Kidney epithelial cell (primary cell): ENCODE data around the gene BBX. TPM values are rescaled to one million over a fixed set of nuclear protein-coding genes. Genes with fewer than 3 reads are reported as not detected.

Source experiments
- DNase-seq: peaks from one replicate; pipeline ENCODE4 v3.0.0-alpha.2; 2010; ENCODE audit warnings: low read depth
- H3K27me3 ChIP-seq: 2 replicates; pipeline ENCODE4 v1.6.0; 2011; ENCODE audit warnings: low read length; ENCODE audit not compliant: control insufficient read depth, insufficient read depth
- H3K36me3 ChIP-seq: 2 replicates; pipeline ENCODE4 v1.5.1; 2011; ENCODE audit warnings: low read length; ENCODE audit not compliant: control insufficient read depth, insufficient read depth
- H3K4me3 ChIP-seq: 2 replicates; pipeline ENCODE4 v1.5.1; 2011; ENCODE audit warnings: low read depth, mild to moderate bottlenecking, control low read depth, low read length
- total RNA-seq: library from RNA; depleted of rRNA; stranded (reverse); fragments of >200 nt; gene quantifications from 2 replicates; pipeline ENCODE4 v1.2.3, GENCODE V29; 2015
- TF ChIP-seq, protein P1 (sequence below): IDR thresholded peaks from 2 replicates; pipeline ENCODE4 v1.5.1; 2011; ENCODE audit warnings: mild to moderate bottlenecking, moderate library complexity, low read length, control low read depth, inconsistent platforms; ENCODE audit not compliant: insufficient read depth, poor library complexity, severe bottlenecking

BBX gene
- total RNA-seq, 1 donor from 2014 or later, result 50.7 TPM

GRCh38 chr3:107817076-107817475, 294.3 kb downstream of the BBX start:
- Histone ChIP-seq H3K4me3 (no peak overlapping the region), H3K36me3 (no peaks in the 10 kb centered on the region), H3K27me3 (no peaks in the 10 kb centered on the region)
- no peak for DNase-seq
- TF ChIP-seq, protein P1, sequence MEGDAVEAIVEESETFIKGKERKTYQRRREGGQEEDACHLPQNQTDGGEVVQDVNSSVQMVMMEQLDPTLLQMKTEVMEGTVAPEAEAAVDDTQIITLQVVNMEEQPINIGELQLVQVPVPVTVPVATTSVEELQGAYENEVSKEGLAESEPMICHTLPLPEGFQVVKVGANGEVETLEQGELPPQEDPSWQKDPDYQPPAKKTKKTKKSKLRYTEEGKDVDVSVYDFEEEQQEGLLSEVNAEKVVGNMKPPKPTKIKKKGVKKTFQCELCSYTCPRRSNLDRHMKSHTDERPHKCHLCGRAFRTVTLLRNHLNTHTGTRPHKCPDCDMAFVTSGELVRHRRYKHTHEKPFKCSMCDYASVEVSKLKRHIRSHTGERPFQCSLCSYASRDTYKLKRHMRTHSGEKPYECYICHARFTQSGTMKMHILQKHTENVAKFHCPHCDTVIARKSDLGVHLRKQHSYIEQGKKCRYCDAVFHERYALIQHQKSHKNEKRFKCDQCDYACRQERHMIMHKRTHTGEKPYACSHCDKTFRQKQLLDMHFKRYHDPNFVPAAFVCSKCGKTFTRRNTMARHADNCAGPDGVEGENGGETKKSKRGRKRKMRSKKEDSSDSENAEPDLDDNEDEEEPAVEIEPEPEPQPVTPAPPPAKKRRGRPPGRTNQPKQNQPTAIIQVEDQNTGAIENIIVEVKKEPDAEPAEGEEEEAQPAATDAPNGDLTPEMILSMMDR, result no peak

DNA sequence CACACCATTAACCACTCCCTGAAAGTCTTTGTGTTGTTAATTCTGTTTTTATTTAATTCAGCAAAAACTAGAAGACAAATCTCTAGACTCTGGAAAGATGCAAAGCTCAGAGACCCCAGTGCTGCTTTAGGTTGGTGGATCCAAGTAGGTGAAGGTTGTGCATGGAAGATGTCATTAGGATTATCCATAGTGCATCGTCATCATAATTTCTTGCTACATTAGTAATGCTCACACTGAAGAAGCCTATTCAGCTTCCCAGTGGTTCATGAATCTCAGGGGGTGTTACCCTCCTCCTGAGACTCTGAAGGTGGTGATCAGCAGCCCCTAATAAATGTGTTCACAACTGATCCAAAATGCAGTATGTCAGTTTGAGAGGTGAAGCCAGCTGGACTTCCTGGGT, 295.3 kb downstream of the BBX start:
- Histone ChIP-seq H3K4me3 (no peak overlapping the region), H3K27me3 (no peaks in the 10 kb centered on the region), H3K36me3 (no peaks in the 10 kb centered on the region)
- no peak for DNase-seq
- TF ChIP-seq, protein P1, result no peak

DNA sequence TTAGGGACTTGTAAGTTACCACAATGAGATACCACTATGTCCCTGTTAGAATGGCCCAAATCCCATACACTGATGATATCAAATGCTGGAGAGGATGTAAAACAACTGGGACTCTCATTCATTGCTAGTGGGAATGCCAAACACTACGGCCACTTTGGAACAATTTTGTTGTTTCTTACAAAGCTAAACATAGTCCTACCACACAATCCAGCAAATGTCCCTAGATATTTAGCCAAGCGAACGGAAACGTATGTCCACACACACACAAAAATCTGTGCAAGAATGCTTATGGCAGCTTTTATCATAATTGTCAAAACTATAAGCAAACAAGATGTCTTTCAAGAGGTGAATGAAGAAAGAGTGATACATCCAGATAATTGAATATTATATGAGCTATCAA, 296.9 kb downstream of the BBX start:
- H3K4me3 ChIP-seq, result no peak overlapping the region
- no peak for DNase-seq
- H3K36me3 ChIP-seq, result no peaks in the 10 kb centered on the region
- H3K27me3 ChIP-seq, result no peaks in the 10 kb centered on the region
- TF ChIP-seq, protein P1, result no peak

- TF ChIP-seq, protein P1, result no peak
- H3K27me3 ChIP-seq, result no peaks in the 10 kb centered on the region
- DNase-seq, result no peak
- H3K36me3 ChIP-seq, result no peaks in the 10 kb centered on the region
- no peak overlapping the region for H3K4me3 ChIP-seq
Observed at GRCh38 chr3:107822308-107822707, 299.5 kb downstream of the BBX start.

DNA sequence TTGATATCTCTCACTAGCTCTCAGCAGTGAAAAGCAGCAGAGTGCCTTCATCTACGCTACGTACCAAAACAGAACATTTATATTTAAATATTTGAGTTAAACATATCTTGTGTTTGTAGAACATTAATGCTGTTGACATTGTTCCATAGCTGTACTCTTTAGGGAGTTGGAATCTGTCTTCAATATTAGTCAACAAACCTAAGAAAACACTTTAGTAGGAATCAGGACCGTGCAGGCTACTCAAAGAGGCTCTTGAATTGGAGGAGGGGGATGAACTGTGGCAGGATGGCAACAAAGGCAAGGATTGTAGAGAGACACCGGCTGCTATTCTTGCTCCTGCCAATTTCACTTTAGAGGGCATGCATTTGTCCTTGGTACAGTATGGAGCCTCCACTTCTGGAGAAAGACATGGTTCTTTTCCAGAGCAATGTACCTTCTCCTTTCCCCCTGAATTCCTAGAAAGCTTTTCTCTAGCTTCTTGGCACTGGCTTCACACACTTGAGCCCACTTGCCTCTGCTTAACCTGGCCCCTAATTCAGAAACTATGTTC, 302.1 kb downstream of the BBX start:
- DNase-seq, result no peak
- TF ChIP-seq, protein P1, result no peak
- no peaks in the 10 kb centered on the region for H3K36me3 ChIP-seq
- H3K27me3 ChIP-seq, result no peaks in the 10 kb centered on the region
- no peak overlapping the region for H3K4me3 ChIP-seq

DNA sequence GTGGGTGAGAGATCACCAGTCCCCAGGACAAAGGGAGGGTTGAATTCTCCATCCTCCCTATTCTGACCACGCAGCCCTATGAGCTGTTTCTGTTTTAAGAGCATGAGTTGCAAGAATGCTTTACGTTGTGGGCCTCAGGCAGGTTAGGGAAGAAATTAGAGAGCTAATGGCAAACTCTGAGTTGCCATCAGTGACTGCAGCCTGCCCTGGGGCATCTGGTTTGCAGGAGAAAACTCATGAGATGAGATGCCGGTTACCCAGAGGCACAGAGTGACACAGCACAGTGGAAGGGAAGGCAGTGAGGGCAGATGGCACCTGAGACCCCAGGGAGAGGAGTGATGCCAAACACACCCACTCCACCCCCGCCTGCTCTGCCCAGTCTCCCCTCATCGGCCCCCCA, 302.8 kb downstream of the BBX start:
- Histone ChIP-seq H3K27me3 (no peaks in the 10 kb centered on the region), H3K36me3 (no peaks in the 10 kb centered on the region), H3K4me3 (no peak overlapping the region)
- TF ChIP-seq, protein P1, result no peak
- no peak for DNase-seq
